H9 (cell line): Measurements from ENCODE around the gene CNOT10. TPM values are rescaled to one million over a fixed set of nuclear protein-coding genes. Genes with fewer than 3 reads are reported as not detected.

Source experiments
- DNase-seq: peaks from one replicate; pipeline ENCODE4 v3.0.0-alpha.2; 2017
- H2AFZ ChIP-seq: one replicate; pipeline ENCODE4 v1.6.1; 2013; ENCODE audit warnings: mild to moderate bottlenecking, low read length, control low read depth, moderate library complexity
- H2AK5ac ChIP-seq: 2 replicates; pipeline ENCODE4 v1.6.1; 2013; ENCODE audit warnings: low read length, control low read depth, mixed read lengths; ENCODE audit not compliant: insufficient read length
- H2BK120ac ChIP-seq: one replicate; pipeline ENCODE4 v1.6.1; 2013; ENCODE audit warnings: low read depth, mild to moderate bottlenecking, low read length, control low read depth, inconsistent platforms; ENCODE audit not compliant: poor library complexity, severe bottlenecking
- H2BK12ac ChIP-seq: 2 replicates; pipeline ENCODE4 v1.6.1; 2013; ENCODE audit warnings: low read length, control low read depth, mixed read lengths, low read depth; ENCODE audit not compliant: insufficient read length
- H2BK15ac ChIP-seq: 2 replicates; pipeline ENCODE4 v1.6.1; 2013; ENCODE audit warnings: low read depth, low read length, control low read depth
- H2BK20ac ChIP-seq: one replicate; pipeline ENCODE4 v1.6.1; 2013; ENCODE audit warnings: low read depth, mild to moderate bottlenecking, low read length, control low read depth, inconsistent platforms; ENCODE audit not compliant: poor library complexity, severe bottlenecking
- H2BK5ac ChIP-seq: 2 replicates; pipeline ENCODE4 v1.6.1; 2013; ENCODE audit warnings: low read length, control low read depth, mixed read lengths; ENCODE audit not compliant: insufficient read length
- H3K14ac ChIP-seq: 2 replicates; pipeline ENCODE4 v1.6.1; 2013; ENCODE audit warnings: low read length, control low read depth; ENCODE audit not compliant: insufficient read depth
- H3K18ac ChIP-seq: 2 replicates; pipeline ENCODE4 v1.6.1; 2013; ENCODE audit warnings: low read depth, mild to moderate bottlenecking, mixed read lengths, low read length, control low read depth; ENCODE audit not compliant: insufficient read length
- H3K23ac ChIP-seq: 2 replicates; pipeline ENCODE4 v1.6.1; 2013; ENCODE audit warnings: low read length, control low read depth, mixed read lengths, low read depth; ENCODE audit not compliant: insufficient read length
- H3K23me2 ChIP-seq: 2 replicates; pipeline ENCODE4 v1.6.1; 2013; ENCODE audit warnings: low read depth, mild to moderate bottlenecking, mixed read lengths, low read length, control low read depth; ENCODE audit not compliant: insufficient read length, poor library complexity, severe bottlenecking
- H3K27ac ChIP-seq: 2 replicates; pipeline ENCODE4 v1.5.1; 2013; ENCODE audit warnings: low read length, control low read depth, mixed read lengths, low read depth; ENCODE audit not compliant: insufficient read length
- H3K27me3 ChIP-seq: 2 replicates; pipeline ENCODE4 v1.6.1; 2013; ENCODE audit warnings: low read length, control low read depth, inconsistent platforms; ENCODE audit not compliant: insufficient read depth
- H3K4ac ChIP-seq: 2 replicates; pipeline ENCODE4 v1.6.1; 2013; ENCODE audit warnings: low read depth, mild to moderate bottlenecking, control low read depth, inconsistent platforms, low read length, moderate library complexity
- H3K4me1 ChIP-seq: 2 replicates; pipeline ENCODE4 v1.6.1; 2013; ENCODE audit warnings: low read length, control low read depth, inconsistent platforms; ENCODE audit not compliant: insufficient read depth
- H3K4me2 ChIP-seq: 2 replicates; pipeline ENCODE4 v1.6.1; 2013; ENCODE audit warnings: low read length, control low read depth, mixed read lengths; ENCODE audit not compliant: insufficient read length, insufficient read depth
- H3K56ac ChIP-seq: 2 replicates; pipeline ENCODE4 v1.6.1; 2013; ENCODE audit warnings: low read depth, mild to moderate bottlenecking, mixed read lengths, low read length, control low read depth; ENCODE audit not compliant: insufficient read length
- H3K79me1 ChIP-seq: 2 replicates; pipeline ENCODE4 v1.6.1; 2013; ENCODE audit warnings: low read depth, mild to moderate bottlenecking, moderate library complexity, low read length, control low read depth, inconsistent platforms; ENCODE audit not compliant: insufficient read depth, poor library complexity, severe bottlenecking
- H3K79me2 ChIP-seq: 2 replicates; pipeline ENCODE4 v1.6.1; 2013; ENCODE audit warnings: low read length, control low read depth, inconsistent platforms; ENCODE audit not compliant: insufficient read depth
- H3K9ac ChIP-seq: 2 replicates; pipeline ENCODE4 v1.6.1; 2013; ENCODE audit warnings: low read length, control low read depth, mixed read lengths; ENCODE audit not compliant: insufficient read length; ENCODE audit errors: extremely low read depth
- H3K9me3 ChIP-seq: one replicate; pipeline ENCODE4 v1.6.1; 2013; ENCODE audit warnings: low read depth, low read length, inconsistent platforms; ENCODE audit not compliant: control insufficient read depth
- H3T11ph ChIP-seq: one replicate; pipeline ENCODE4 v1.6.1; 2013; ENCODE audit warnings: mild to moderate bottlenecking, low read length, control low read depth, inconsistent platforms
- H4K20me1 ChIP-seq: one replicate; pipeline ENCODE4 v1.6.1; 2013; ENCODE audit not compliant: control insufficient read depth, insufficient read length, insufficient read depth
- H4K5ac ChIP-seq: 2 replicates; pipeline ENCODE4 v1.6.1; 2013; ENCODE audit warnings: low read depth, mild to moderate bottlenecking, mixed read lengths, low read length, control low read depth; ENCODE audit not compliant: insufficient read length
- H4K8ac ChIP-seq: replicated peaks from 2 replicates; pipeline ENCODE4 v1.6.1; 2013; ENCODE audit warnings: low read length, control low read depth, mixed read lengths, low read depth; ENCODE audit not compliant: insufficient read length
- H4K91ac ChIP-seq: 2 replicates; pipeline ENCODE4 v1.6.1; 2013; ENCODE audit warnings: low read depth, mild to moderate bottlenecking, moderate library complexity, mixed read lengths, low read length, control low read depth; ENCODE audit not compliant: insufficient read length
- H3K27ac Mint-ChIP-seq, 3 experiments: 2 replicates in 2 of 3; 3 replicates in 1 of 3; pipeline ENCODE4 v1.8.0; 2020 to 2021; ENCODE audit warnings: mixed read lengths in 3 of 3, mild to moderate bottlenecking in 1 of 3, moderate library complexity in 1 of 3
- H3K27me3 Mint-ChIP-seq: 2 replicates; pipeline ENCODE4 v1.8.0; 2021; ENCODE audit warnings: low read depth, mild to moderate bottlenecking, moderate library complexity, mixed read lengths
- H3K36me3 Mint-ChIP-seq, 3 experiments: 2 replicates in 2 of 3; 3 replicates in 1 of 3; pipeline ENCODE4 v1.8.0; 2020 to 2021; ENCODE audit warnings: low read depth in 3 of 3, mixed read lengths in 3 of 3; ENCODE audit not compliant: insufficient read depth in 1 of 3
- H3K4me1 Mint-ChIP-seq, 2 experiments: 2 replicates each; pipeline ENCODE4 v1.8.0; 2020; ENCODE audit warnings: mixed read lengths in 2 of 2
- H3K4me3 Mint-ChIP-seq, 2 experiments: 2 replicates in 1 of 2; 3 replicates in 1 of 2; pipeline ENCODE4 v1.8.0; 2020 to 2021; ENCODE audit warnings: mild to moderate bottlenecking in 2 of 2, mixed read lengths in 2 of 2, moderate library complexity in 1 of 2
- H3K9me3 Mint-ChIP-seq, 2 experiments: 2 replicates in 1 of 2; 3 replicates in 1 of 2; pipeline ENCODE4 v1.8.0; 2020; ENCODE audit warnings: mild to moderate bottlenecking in 2 of 2, mixed read lengths in 2 of 2, moderate library complexity in 1 of 2
- whole genome bisulfite sequencing: extraction: QIAGEN DNeasy Blood & Tissue Kit; methylation state at CpG from one replicate; pipeline ENCODE4 v1.1.7; 2013; ENCODE audit warnings: missing lambda C conversion rate, low lambda C conversion rate, mixed read lengths; ENCODE audit not compliant: insufficient read length; ENCODE audit errors: extremely low coverage; 5-methylcytosine and 5-hydroxymethylcytosine counted together
- total RNA-seq: library from RNA; stranded (reverse); gene quantifications from 2 replicates; pipeline ENCODE4 v1.2.1, GENCODE V29; 2021
- TF ChIP-seq, protein P1 (sequence below): fragments of 200-600 bp; sonication (generic); conservative IDR thresholded peaks from 3 replicates; pipeline ENCODE4 v1.8.0; 2021; ENCODE audit warnings: antibody characterized with exemption, mild to moderate bottlenecking

Gene CNOT10
- total RNA-seq, 1 experiment from 2014 or later, result 55.4 TPM

- H3K27me3 Mint-ChIP-seq, result peaks cover 3% of the 10 kb centered on the region; the same call in 1 of the 2 replicates
- H2BK120ac ChIP-seq, result no peak overlapping the region
- WGBS, result no CpG with 5 or more reads among the region's 85 CpGs
These were observed 131.7 kb downstream of the CNOT10 start for GRCh38 chr3:32816439-32817256.

More at GRCh38 chr3:32816439-32817256, 131.7 kb downstream of the CNOT10 start:
- peak overlapping the region; percentile 99 to 100 (median 100) for H3K27ac Mint-ChIP-seq
- no peak overlapping the region for H4K8ac ChIP-seq
- no peak overlapping the region for H3K4ac ChIP-seq
- H2BK20ac ChIP-seq, result no peak overlapping the region
- H3K36me3 Mint-ChIP-seq, result peaks cover 39 to 44% (median 41%) of the 10 kb centered on the region in 3 experiments
- H2AK5ac ChIP-seq, result no peak overlapping the region
- no peak overlapping the region for H2AFZ ChIP-seq
- peak; percentile 95 for DNase-seq
- H3K18ac ChIP-seq, result peak overlapping the region; percentile 29
- peaks cover 55% of the 10 kb centered on the region for H3K79me2 ChIP-seq
- H3K4me1 Mint-ChIP-seq, result peaks cover 40 to 44% of the 10 kb centered on the region in 2 experiments
- no peaks in the 10 kb centered on the region for H3K79me1 ChIP-seq
- no peak overlapping the region for H4K5ac ChIP-seq
- peak overlapping the region; percentile 96 to 98 for H3K4me3 Mint-ChIP-seq
- H4K20me1 ChIP-seq, result no peaks in the 10 kb centered on the region
- no peak overlapping the region for H3K56ac ChIP-seq
- H3K23ac ChIP-seq, result no peak overlapping the region
- TF ChIP-seq, protein P1, sequence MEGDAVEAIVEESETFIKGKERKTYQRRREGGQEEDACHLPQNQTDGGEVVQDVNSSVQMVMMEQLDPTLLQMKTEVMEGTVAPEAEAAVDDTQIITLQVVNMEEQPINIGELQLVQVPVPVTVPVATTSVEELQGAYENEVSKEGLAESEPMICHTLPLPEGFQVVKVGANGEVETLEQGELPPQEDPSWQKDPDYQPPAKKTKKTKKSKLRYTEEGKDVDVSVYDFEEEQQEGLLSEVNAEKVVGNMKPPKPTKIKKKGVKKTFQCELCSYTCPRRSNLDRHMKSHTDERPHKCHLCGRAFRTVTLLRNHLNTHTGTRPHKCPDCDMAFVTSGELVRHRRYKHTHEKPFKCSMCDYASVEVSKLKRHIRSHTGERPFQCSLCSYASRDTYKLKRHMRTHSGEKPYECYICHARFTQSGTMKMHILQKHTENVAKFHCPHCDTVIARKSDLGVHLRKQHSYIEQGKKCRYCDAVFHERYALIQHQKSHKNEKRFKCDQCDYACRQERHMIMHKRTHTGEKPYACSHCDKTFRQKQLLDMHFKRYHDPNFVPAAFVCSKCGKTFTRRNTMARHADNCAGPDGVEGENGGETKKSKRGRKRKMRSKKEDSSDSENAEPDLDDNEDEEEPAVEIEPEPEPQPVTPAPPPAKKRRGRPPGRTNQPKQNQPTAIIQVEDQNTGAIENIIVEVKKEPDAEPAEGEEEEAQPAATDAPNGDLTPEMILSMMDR, result no peak
- peaks cover 9% of the 10 kb centered on the region; the same call in 1 of the 2 replicates for H3K4me1 ChIP-seq
- H3K27ac ChIP-seq, result peak overlapping the region; percentile 64
- H3K9me3 ChIP-seq, result no peaks in the 10 kb centered on the region
- H3K9ac ChIP-seq, result peak overlapping the region; percentile 94
- H2BK12ac ChIP-seq, result no peak overlapping the region
- H3K14ac ChIP-seq, result peak overlapping the region; percentile 80; the same call in 1 of the 2 replicates
- H3K23me2 ChIP-seq, result peaks cover 20% of the 10 kb centered on the region
- no peak overlapping the region for H2BK15ac ChIP-seq
- H3K9me3 Mint-ChIP-seq, result peaks cover 10 to 17% of the 10 kb centered on the region in 2 experiments; a peak in 4 of 5 replicates
- H2BK5ac ChIP-seq, result no peak overlapping the region
- peak overlapping the region; percentile 94 for H3K4me2 ChIP-seq
- no peak overlapping the region for H4K91ac ChIP-seq
- no peaks in the 10 kb centered on the region for H3K27me3 ChIP-seq
- no peak overlapping the region for H3T11ph ChIP-seq
